IMR-90 (cell line): ENCODE measurements around the gene CTDSPL.

ENCODE experiments used
- BHLHE40 ChIP-seq: fragments of 150-350 bp; IDR thresholded peaks from 2 replicates; pipeline ENCODE4 v1.6.1; 2016; ENCODE audit warnings: mild to moderate bottlenecking, low read depth, low read length
- CEBPB ChIP-seq: IDR thresholded peaks from 2 replicates; pipeline ENCODE4 v1.6.1; 2012; ENCODE audit warnings: low read depth, low read length, improper control_type of control experiment
- CHD1 ChIP-seq: IDR thresholded peaks from 2 replicates; pipeline ENCODE4 v1.6.1; 2012; ENCODE audit warnings: low read depth, low read length, improper control_type of control experiment
- MAFK ChIP-seq: IDR thresholded peaks from 2 replicates; pipeline ENCODE4 v1.6.1; 2012; ENCODE audit warnings: low read depth, low read length, improper control_type of control experiment
- MXI1 ChIP-seq: IDR thresholded peaks from 2 replicates; pipeline ENCODE4 v1.6.1; 2012; ENCODE audit warnings: low read depth, mild to moderate bottlenecking, low read length, moderate library complexity, borderline replicate concordance
- NFE2L2 ChIP-seq: fragments of 150-350 bp; IDR thresholded peaks from 2 replicates; pipeline ENCODE4 v1.6.1; 2016; ENCODE audit warnings: low read depth, mild to moderate bottlenecking, low read length
- POLR2A ChIP-seq: IDR thresholded peaks from 2 replicates; pipeline ENCODE4 v1.6.1; 2012; ENCODE audit warnings: mild to moderate bottlenecking, low read depth, low read length
- RAD21 ChIP-seq: IDR thresholded peaks from 2 replicates; pipeline ENCODE4 v1.6.1; 2012; ENCODE audit warnings: low read length, improper control_type of control experiment
- RCOR1 ChIP-seq: IDR thresholded peaks from 2 replicates; pipeline ENCODE4 v1.6.1; 2012; ENCODE audit warnings: mild to moderate bottlenecking, low read length, improper control_type of control experiment; ENCODE audit not compliant: insufficient replicate concordance
- SMC3 ChIP-seq: fragments of 150-350 bp; IDR thresholded peaks from 2 replicates; pipeline ENCODE4 v1.6.1; 2016; ENCODE audit warnings: low read depth, mild to moderate bottlenecking, antibody characterized with exemption, low read length, moderate library complexity
- TF ChIP-seq, protein P1 (sequence below): conservative IDR thresholded peaks from 2 replicates; pipeline ENCODE4 v1.5.1; 2012; ENCODE audit warnings: mild to moderate bottlenecking, low read depth, low read length, improper control_type of control experiment
- TF ChIP-seq, protein P2 (sequence below): fragments of 150-350 bp; IDR thresholded peaks from 2 replicates; pipeline ENCODE4 v1.6.1; 2017; ENCODE audit warnings: mild to moderate bottlenecking, antibody characterized with exemption, low read length, low read depth

DNA sequence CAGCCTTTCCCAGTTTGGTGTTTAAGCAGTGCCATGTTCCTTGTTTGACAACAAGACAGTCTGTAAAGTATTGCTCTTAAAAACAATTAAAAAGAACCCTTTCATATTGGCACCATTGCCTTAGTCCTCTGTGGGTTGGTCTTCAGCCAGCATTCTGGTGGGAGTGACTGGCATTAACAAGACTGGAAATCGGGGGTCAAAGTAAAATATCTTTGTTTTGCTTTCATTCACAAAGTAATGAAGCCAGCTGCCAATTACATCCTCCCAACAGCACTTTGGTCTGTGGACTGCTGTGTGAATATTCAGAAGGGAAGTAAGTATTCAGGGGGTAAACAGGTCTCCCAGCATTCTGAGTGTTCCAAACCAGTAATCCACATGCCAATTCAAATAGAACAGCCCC, 120.7 kb downstream of the CTDSPL start:
- TF ChIP-seq, protein P1, sequence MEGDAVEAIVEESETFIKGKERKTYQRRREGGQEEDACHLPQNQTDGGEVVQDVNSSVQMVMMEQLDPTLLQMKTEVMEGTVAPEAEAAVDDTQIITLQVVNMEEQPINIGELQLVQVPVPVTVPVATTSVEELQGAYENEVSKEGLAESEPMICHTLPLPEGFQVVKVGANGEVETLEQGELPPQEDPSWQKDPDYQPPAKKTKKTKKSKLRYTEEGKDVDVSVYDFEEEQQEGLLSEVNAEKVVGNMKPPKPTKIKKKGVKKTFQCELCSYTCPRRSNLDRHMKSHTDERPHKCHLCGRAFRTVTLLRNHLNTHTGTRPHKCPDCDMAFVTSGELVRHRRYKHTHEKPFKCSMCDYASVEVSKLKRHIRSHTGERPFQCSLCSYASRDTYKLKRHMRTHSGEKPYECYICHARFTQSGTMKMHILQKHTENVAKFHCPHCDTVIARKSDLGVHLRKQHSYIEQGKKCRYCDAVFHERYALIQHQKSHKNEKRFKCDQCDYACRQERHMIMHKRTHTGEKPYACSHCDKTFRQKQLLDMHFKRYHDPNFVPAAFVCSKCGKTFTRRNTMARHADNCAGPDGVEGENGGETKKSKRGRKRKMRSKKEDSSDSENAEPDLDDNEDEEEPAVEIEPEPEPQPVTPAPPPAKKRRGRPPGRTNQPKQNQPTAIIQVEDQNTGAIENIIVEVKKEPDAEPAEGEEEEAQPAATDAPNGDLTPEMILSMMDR: no peak
- TF ChIP-seq BHLHE40: no peak
- no peak for TF ChIP-seq POLR2A
- TF ChIP-seq CHD1: no peak
- no peak for TF ChIP-seq RAD21
- TF ChIP-seq SMC3: no peak
- TF ChIP-seq MXI1: no peak
- TF ChIP-seq CEBPB: no peak
- TF ChIP-seq, protein P2, sequence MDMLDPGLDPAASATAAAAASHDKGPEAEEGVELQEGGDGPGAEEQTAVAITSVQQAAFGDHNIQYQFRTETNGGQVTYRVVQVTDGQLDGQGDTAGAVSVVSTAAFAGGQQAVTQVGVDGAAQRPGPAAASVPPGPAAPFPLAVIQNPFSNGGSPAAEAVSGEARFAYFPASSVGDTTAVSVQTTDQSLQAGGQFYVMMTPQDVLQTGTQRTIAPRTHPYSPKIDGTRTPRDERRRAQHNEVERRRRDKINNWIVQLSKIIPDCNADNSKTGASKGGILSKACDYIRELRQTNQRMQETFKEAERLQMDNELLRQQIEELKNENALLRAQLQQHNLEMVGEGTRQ: no peak
- TF ChIP-seq RCOR1: no peak
- TF ChIP-seq NFE2L2: no peak
- no peak for TF ChIP-seq MAFK
